ENCODE data around the gene HHAT.

GRCh38 chr1:210428696-210429095, 100.0 kb downstream of the HHAT start:
- TF ChIP-seq CTCF (IDR thresholded peaks at IDR 0.05) (no peak), POLR2AphosphoS5 (IDR thresholded peaks at IDR 0.05) (no peak)

All from breast epithelium (tissue), 3 donors.